ENCODE measurements around the gene LIF.
"Not testable (repeated sequence)": the region's sequence is repeated elsewhere in the genome, so short reads cannot be mapped to it uniquely, and the experiment has no call there.

DNA sequence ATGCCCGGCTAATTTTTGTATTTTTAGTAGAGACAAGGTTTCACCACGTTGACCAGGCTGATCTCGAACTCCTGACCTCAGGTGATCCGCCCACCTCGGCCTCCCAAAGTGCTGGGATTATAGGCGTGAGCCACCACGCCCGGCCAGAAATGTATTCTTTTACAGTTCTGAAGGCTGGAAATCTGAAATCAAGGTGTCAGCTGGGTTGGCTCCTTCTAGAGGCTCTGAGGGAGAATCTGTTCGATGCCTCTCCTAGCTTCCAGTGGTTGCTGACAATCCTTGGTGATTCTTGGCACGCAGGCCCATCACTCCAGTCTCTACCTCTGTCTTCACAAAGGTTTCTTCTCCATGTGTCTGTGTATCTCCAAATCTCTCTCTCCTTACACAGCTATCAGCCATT is 45.7 kb downstream of the LIF start:
- TF ChIP-seq, protein P1, sequence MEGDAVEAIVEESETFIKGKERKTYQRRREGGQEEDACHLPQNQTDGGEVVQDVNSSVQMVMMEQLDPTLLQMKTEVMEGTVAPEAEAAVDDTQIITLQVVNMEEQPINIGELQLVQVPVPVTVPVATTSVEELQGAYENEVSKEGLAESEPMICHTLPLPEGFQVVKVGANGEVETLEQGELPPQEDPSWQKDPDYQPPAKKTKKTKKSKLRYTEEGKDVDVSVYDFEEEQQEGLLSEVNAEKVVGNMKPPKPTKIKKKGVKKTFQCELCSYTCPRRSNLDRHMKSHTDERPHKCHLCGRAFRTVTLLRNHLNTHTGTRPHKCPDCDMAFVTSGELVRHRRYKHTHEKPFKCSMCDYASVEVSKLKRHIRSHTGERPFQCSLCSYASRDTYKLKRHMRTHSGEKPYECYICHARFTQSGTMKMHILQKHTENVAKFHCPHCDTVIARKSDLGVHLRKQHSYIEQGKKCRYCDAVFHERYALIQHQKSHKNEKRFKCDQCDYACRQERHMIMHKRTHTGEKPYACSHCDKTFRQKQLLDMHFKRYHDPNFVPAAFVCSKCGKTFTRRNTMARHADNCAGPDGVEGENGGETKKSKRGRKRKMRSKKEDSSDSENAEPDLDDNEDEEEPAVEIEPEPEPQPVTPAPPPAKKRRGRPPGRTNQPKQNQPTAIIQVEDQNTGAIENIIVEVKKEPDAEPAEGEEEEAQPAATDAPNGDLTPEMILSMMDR (IDR thresholded peaks at IDR 0.05; ENCODE audit: insufficient read depth, low read length): not testable (repeated sequence)
- TF ChIP-seq, protein P2, sequence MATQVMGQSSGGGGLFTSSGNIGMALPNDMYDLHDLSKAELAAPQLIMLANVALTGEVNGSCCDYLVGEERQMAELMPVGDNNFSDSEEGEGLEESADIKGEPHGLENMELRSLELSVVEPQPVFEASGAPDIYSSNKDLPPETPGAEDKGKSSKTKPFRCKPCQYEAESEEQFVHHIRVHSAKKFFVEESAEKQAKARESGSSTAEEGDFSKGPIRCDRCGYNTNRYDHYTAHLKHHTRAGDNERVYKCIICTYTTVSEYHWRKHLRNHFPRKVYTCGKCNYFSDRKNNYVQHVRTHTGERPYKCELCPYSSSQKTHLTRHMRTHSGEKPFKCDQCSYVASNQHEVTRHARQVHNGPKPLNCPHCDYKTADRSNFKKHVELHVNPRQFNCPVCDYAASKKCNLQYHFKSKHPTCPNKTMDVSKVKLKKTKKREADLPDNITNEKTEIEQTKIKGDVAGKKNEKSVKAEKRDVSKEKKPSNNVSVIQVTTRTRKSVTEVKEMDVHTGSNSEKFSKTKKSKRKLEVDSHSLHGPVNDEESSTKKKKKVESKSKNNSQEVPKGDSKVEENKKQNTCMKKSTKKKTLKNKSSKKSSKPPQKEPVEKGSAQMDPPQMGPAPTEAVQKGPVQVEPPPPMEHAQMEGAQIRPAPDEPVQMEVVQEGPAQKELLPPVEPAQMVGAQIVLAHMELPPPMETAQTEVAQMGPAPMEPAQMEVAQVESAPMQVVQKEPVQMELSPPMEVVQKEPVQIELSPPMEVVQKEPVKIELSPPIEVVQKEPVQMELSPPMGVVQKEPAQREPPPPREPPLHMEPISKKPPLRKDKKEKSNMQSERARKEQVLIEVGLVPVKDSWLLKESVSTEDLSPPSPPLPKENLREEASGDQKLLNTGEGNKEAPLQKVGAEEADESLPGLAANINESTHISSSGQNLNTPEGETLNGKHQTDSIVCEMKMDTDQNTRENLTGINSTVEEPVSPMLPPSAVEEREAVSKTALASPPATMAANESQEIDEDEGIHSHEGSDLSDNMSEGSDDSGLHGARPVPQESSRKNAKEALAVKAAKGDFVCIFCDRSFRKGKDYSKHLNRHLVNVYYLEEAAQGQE (IDR thresholded peaks at IDR 0.05; ENCODE audit: insufficient replicate concordance, low read depth): not testable (repeated sequence)
- TF ChIP-seq GABPA, POLR2AphosphoS5 (IDR thresholded peaks at IDR 0.05; ENCODE audit: low read depth): not testable (repeated sequence)
